HCEC 1CT (cell line): ENCODE measurements around the gene GPC1.

Experiments
- DNase-seq: peaks from one replicate; pipeline ENCODE4 v3.0.0-alpha.2; 2017

The GPC1 gene

GRCh38 chr2:240445961-240446663 lies 10.6 kb downstream of the GPC1 start:
- no peak for DNase-seq

- DNase-seq, result no peak
These were observed 11.3 kb downstream of the GPC1 start for GRCh38 chr2:240446664-240447175.

- no peak for DNase-seq
These were observed 11.9 kb downstream of the GPC1 start for GRCh38 chr2:240447331-240447730.

- DNase-seq, result no peak
These were observed 12.5 kb downstream of the GPC1 start for GRCh38 chr2:240447934-240448333.

GRCh38 chr2:240448387-240449274 lies 13.2 kb downstream of the GPC1 start:
- no peak for DNase-seq

GRCh38 chr2:240449764-240450531 lies 14.5 kb downstream of the GPC1 start:
- no peak for DNase-seq

- no peak for DNase-seq
These were observed 15.2 kb downstream of the GPC1 start for GRCh38 chr2:240450532-240451107.

GRCh38 chr2:240451108-240451611 lies 15.7 kb downstream of the GPC1 start:
- no peak for DNase-seq

DNA sequence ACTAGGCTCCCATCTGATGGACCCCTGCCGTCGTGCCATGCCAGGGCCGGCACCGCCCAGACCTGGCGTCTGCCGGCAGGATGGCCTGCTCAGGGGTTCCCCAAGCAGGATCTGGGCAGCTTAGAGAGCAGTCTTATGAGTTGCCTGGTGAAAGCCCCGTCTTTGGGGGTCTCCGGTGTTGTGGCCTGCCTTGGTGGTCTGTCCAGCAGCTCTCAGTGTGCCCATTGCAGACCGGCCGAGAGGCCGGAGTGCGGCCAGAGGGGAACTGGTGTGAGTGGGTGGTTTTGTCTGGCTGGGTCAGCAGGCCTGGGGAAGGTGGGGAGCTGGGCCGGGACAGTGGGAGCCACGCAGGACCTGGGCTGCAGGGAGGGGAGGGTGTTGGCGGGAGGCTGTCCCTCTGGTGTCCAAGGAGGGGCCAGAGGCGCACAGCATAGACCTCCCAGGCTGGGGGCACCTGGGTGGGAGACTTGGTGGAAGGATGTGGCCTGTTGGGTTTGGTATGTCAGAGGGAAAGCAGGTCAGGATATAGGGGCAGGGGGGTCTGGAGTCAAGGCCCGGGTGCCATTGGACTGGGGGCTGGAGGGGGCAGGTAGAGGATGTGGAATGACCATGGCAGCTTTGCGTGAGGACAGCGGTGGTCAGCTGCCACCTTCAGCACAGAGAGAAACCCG lies 16.5 kb downstream of the GPC1 start:
- DNase-seq, result no peak

GRCh38 chr2:240452462-240453256 lies 17.2 kb downstream of the GPC1 start:
- peak; percentile 19 for DNase-seq

DNA sequence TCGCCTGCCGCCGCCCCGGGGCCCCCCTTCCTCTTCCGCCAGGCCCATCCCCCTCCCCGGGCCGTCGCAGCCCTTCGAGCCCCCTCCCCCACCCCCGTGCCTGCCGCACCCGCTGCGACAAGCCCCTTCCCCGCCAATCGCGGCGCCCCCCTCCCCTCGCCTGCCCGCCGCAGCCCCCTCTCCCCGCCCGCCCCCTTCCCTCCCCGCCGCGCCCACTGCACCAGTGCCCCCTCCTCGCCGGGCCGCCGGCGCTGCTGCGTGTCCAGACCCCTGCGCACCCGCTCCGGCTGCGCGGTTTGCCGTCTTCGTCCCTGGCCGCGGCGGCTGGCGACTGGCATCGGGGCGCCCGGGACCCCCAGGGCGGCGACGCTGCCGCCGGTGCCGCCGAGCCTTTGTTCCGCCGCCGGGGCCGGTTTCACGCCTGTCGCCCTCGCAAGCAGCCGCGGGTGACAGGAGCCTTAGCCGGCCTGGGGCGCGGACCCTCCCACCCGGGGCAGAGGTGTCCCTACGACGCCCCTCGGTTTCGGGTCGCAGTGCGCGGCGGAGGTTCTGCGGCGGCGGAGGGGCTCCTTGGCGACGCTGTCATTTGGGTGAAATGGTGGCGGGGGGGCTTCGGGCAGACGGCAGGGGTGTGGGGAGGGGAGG lies 18.1 kb downstream of the GPC1 start:
- no peak for DNase-seq

DNA sequence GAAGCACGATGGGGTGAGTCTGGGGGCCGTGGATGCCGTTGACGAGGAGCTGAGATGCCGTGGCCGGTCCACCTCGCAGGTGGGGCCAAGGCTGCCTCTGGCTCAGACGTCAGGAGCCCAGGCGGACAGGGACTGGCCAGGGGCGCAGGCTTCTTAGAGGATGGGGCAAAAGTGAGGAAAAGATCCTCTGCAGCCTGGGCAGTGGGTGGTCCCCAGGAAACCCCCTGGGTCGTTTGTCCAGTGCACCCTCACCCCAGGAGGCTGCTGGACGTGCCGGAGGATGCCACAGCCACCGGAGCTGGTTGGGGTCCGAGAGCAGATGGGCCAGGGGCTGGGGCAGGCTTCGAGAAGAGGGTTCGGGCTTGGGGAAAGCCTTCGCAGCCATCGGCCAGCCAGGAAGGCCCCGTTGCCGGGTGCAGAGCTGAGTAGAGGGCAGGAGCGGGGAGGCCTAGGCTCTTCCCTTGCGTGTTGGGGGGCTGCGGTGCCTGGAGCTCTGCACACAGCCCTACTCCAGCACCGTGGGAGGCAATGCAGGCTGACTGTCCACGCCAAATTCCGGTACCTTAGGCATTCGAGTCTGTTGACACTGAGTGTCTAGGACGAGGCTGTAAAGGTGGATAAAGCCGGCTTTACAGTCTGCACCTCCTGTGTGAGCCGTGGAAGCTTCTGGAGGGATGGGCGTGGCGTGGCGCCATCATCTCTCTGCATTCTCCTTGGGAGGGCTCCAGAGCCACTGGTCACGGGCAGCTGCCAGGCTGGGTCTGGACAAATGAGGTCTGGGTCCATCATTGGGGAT lies 18.8 kb downstream of the GPC1 start:
- no peak for DNase-seq

GRCh38 chr2:240455272-240455646 lies 19.8 kb downstream of the GPC1 start:
- DNase-seq, result no peak

GRCh38 chr2:240455647-240456446 lies 20.4 kb downstream of the GPC1 start:
- no peak for DNase-seq

- DNase-seq, result no peak
These were observed 21.2 kb downstream of the GPC1 start for GRCh38 chr2:240456447-240457222.

- DNase-seq, result no peak
These were observed 22.0 kb downstream of the GPC1 start for GRCh38 chr2:240457223-240458043.
